ENCODE results near the gene ADCY1.

- no peak for TF ChIP-seq POLR2A (IDR thresholded peaks at IDR 0.05)
- TF ChIP-seq CTCF (IDR thresholded peaks at IDR 0.05), result no peak
Measured at GRCh38 chr7:45688382-45688781, 114.2 kb downstream of the ADCY1 start.

All from Peyer's patch (tissue), 4 donors.